ENCODE results near the gene HMCN1. TPM values are rescaled to one million over a fixed set of nuclear protein-coding genes. Genes with fewer than 3 reads are reported as not detected.

HMCN1 gene
- total and polyA plus RNA-seq, 9 donors: 1.4 to 26.6 (median 3.8) TPM

DNA sequence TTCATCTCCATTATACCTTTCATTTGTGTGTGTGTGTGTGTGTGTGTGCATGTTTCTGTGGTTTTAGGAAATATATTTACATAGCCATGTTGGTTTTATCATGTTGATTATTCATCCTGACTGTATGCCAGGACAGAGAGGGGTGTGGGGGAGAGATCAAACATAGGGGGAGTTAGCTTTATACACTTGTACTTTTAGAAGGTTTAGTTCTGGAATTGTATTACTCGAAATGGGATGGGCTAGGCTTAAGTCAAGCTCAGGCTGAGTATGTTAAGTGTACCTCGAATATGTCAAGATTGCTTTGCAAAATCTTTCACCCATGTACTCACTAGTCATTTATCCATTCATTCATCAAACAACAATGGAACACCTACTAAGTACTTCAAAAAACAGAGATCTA, 123.3 kb downstream of the HMCN1 start:
- Histone ChIP-seq H3K27me3 (no peaks in the 10 kb centered on the region), H3K4me1 (ENCODE audit: insufficient read depth) (no peaks in the 10 kb centered on the region), H3K4me3 (no peak overlapping the region), H3K27ac (no peak overlapping the region), H3K36me3 (no peaks in the 10 kb centered on the region), H3K9me3 (no peaks in the 10 kb centered on the region)
- TF ChIP-seq CTCF (IDR thresholded peaks at IDR 0.05) (no peak), POLR2A (IDR thresholded peaks at IDR 0.05) (no peak), EP300 (IDR thresholded peaks at IDR 0.05) (no peak)
- no peak for DNase-seq
- intact Hi-C loops (cut with DNase I): no loop called here
- WGBS, 3 donors: 8 to 25% (median 12%) methylated on average over 2 of the region's 2 CpGs

DNA sequence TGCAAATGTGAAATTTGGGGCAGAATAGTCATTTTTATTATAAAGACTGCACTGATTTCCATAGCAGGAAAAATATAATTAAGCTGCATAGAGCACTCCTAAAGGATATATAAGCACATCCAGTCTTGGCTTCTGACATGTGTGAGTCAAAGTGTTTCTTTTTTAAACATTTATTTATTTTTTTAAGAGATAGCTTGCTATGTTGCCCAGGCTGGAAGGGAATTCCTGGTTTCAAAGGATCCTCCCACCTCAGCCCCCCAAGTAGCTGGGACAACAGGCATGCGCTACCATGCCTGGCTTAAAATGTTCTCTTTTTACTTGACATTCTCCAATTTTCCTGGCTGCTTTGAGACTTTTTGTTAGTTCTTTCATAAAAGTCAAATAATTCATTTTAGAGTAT, 126.1 kb downstream of the HMCN1 start:
- no peaks in the 10 kb centered on the region for H3K4me1 ChIP-seq (ENCODE audit: insufficient read depth)
- 89 to 98% (median 90%) methylated on average over 1 of the region's 1 CpG for WGBS, 3 donors
- H3K27ac ChIP-seq: no peak overlapping the region
- no peaks in the 10 kb centered on the region for H3K27me3 ChIP-seq
- H3K4me3 ChIP-seq: no peak overlapping the region
- H3K36me3 ChIP-seq: no peaks in the 10 kb centered on the region
- DNase-seq: no peak
- intact Hi-C loops (cut with DNase I): no loop called here
- H3K9me3 ChIP-seq: no peaks in the 10 kb centered on the region
- TF ChIP-seq EP300 (IDR thresholded peaks at IDR 0.05): no peak
- TF ChIP-seq CTCF (IDR thresholded peaks at IDR 0.05): no peak
- no peak for TF ChIP-seq POLR2A (IDR thresholded peaks at IDR 0.05)

GRCh38 chr1:185860859-185861258, 126.7 kb downstream of the HMCN1 start:
- intact Hi-C loops (cut with DNase I): no loop called here
- Histone ChIP-seq H3K4me1 (ENCODE audit: insufficient read depth) (no peaks in the 10 kb centered on the region), H3K27ac (no peak overlapping the region), H3K36me3 (no peaks in the 10 kb centered on the region), H3K27me3 (no peaks in the 10 kb centered on the region), H3K9me3 (no peaks in the 10 kb centered on the region), H3K4me3 (no peak overlapping the region)
- no peak for TF ChIP-seq CTCF (IDR thresholded peaks at IDR 0.05)
- TF ChIP-seq POLR2A (IDR thresholded peaks at IDR 0.05): no peak
- no peak for TF ChIP-seq EP300 (IDR thresholded peaks at IDR 0.05)
- DNase-seq: no peak
- WGBS, 3 donors: 73 to 92% (median 88%) methylated on average over 1 of the region's 1 CpG

- intact Hi-C loops (cut with DNase I): no loop called here
- no peak overlapping the region for H3K27ac ChIP-seq
These were observed 127.4 kb downstream of the HMCN1 start for GRCh38 chr1:185861630-185862029.

More at GRCh38 chr1:185861630-185862029, 127.4 kb downstream of the HMCN1 start:
- H3K9me3 ChIP-seq: no peaks in the 10 kb centered on the region
- H3K4me3 ChIP-seq: no peak overlapping the region
- H3K4me1 ChIP-seq (ENCODE audit: insufficient read depth): no peaks in the 10 kb centered on the region
- H3K27me3 ChIP-seq: no peaks in the 10 kb centered on the region
- TF ChIP-seq EP300 (IDR thresholded peaks at IDR 0.05) (no peak), CTCF (IDR thresholded peaks at IDR 0.05) (no peak), POLR2A (IDR thresholded peaks at IDR 0.05) (no peak)
- no peak for DNase-seq
- no peaks in the 10 kb centered on the region for H3K36me3 ChIP-seq
